LNCaP clone FGC (cell line): ENCODE measurements around the gene IQSEC3.
"Not testable (repeated sequence)": the region's sequence is repeated elsewhere in the genome, so short reads cannot be mapped to it uniquely, and the experiment has no call there.

ENCODE experiments used
- DNase-seq: peaks from one replicate; pipeline ENCODE4 v3.0.0-alpha.2; 2011; ENCODE audit warnings: low read depth
- H3K4me3 ChIP-seq: 2 replicates; pipeline ENCODE4 v1.5.1; 2011; ENCODE audit warnings: mild to moderate bottlenecking, low read depth, low read length, control low read depth
- TF ChIP-seq, protein P1 (sequence below): IDR thresholded peaks from 2 replicates; pipeline ENCODE4 v1.5.1; 2012; ENCODE audit warnings: mild to moderate bottlenecking; ENCODE audit not compliant: control insufficient read depth, insufficient read depth; ENCODE audit errors: extremely low read depth

Gene IQSEC3

DNA sequence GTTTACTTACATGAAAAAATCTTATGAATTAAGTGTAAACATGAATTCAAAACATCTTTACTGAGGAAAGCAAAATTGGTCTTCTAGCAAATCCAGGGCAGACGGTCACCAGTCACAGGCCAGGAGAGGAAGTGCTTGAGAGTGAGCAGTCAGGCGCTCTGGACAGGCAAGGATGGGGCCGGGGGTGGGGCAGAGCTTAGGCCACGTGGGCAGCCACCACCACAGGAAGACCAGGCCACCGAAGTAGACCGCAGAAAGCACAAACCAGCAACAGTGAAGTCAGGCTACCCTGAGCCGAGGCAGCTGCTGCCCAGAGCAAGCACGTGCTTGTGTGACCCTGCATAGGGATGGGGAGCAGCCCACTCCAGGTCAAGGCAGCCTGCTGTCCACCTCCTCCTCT is 113.9 kb downstream of the IQSEC3 start:
- no peak for DNase-seq
- TF ChIP-seq, protein P1, sequence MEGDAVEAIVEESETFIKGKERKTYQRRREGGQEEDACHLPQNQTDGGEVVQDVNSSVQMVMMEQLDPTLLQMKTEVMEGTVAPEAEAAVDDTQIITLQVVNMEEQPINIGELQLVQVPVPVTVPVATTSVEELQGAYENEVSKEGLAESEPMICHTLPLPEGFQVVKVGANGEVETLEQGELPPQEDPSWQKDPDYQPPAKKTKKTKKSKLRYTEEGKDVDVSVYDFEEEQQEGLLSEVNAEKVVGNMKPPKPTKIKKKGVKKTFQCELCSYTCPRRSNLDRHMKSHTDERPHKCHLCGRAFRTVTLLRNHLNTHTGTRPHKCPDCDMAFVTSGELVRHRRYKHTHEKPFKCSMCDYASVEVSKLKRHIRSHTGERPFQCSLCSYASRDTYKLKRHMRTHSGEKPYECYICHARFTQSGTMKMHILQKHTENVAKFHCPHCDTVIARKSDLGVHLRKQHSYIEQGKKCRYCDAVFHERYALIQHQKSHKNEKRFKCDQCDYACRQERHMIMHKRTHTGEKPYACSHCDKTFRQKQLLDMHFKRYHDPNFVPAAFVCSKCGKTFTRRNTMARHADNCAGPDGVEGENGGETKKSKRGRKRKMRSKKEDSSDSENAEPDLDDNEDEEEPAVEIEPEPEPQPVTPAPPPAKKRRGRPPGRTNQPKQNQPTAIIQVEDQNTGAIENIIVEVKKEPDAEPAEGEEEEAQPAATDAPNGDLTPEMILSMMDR = no peak
- H3K4me3 ChIP-seq = no peak overlapping the region

DNA sequence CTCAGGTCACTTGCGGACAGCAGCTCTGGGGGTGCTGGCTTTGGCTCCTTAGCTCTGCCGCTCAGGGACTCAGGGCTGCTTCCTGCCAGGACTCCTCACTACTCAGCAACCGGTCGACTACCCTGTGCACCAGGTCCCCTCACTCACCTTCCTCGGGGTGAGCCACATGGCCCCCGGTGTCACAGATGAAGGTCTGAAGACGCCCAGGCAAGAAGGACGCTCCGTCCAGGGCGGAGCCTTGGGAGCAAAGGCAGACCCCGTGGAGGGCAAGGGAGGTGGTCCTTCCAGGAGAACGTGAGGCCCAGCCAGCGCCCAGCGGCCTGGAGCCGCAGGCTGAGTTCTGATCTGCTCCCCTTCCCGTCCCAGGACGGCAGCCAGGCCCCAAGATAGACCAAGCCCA is 115.4 kb downstream of the IQSEC3 start:
- no peak for DNase-seq
- H3K4me3 ChIP-seq = no peak overlapping the region
- TF ChIP-seq, protein P1 = no peak

DNA sequence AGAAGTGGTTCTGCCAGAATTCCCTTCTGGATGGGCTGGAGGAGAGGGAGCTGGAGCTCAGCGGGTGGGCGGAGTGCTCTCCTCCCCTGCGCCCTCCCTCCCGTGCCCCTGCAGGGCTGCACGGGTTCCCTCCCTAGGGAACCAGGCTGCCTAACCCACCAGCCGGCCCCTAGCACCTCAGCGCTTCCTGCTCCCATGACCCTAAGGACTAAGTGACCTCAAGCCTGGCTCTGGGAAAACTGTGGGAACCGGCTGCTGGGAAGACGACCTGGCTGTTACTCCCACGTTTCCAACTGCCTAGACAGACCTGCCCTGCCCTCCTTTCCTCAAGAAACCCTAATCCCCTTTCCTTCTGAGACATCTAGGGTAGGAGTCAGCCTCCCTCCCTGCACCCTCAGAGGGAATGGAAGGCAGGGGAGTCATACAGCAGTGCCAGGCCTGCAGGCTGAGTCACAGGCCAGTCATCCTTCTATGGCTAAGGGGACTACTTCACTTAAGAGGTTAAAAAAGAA is 115.9 kb downstream of the IQSEC3 start:
- TF ChIP-seq, protein P1 = no peak
- DNase-seq = no peak
- H3K4me3 ChIP-seq = no peak overlapping the region

DNA sequence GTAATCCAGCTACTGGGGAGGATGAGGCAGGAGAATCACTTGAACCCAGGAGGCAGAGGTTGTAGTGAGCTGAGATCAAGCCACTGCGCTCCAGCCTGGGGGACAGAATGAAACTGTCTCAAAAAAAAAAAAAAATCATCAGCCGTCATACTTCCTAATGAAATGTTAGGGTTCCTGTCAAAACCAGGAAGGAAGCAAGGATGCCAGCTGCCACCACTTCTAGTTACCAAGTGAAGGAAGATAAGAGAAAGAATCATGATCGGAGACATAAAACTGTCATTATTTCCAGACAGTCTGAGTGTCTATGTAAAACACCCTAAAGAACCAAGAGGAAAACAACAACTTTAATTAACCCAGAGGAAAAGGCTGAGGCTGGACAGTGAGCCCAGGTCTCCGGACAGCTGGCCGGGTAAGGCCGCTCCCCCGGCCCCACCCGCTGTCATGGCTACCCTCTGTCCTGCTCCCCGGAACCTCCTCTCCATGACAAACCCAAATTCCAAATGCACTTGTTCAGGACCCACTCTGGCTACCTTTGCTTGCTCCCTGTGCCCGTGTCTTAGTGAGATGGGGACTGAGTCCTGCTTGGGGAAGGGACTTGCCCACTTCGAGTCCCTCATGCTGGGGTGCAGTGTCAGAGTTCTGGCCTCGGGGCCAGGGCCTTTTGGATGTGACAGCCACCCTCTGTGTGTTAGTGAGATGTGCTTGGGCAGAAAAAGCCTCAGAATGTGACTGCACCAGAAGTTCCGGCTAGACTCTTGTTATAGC is 118.4 kb downstream of the IQSEC3 start:
- DNase-seq = no peak
- H3K4me3 ChIP-seq = no peak overlapping the region
- TF ChIP-seq, protein P1 = no peak

DNA sequence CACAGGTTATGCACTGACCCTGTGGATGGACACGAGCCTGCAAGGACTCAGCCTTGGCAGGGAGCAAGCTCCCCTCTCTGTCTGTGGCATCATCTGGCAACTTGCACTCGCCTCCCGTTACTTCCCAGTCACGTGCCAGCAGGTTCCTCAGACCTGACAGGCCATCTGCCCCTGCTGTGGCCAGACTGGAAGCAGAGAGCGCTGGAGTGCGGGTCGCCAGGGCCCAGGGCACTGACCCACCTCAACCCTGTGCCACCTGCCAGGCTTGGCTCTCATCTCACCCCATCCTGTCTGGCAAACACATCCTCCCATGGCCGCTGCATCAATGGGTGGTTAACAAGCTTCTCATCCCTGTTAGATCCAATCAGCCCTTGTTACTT is 119.0 kb downstream of the IQSEC3 start:
- no peak overlapping the region for H3K4me3 ChIP-seq
- TF ChIP-seq, protein P1 = no peak
- DNase-seq = no peak

DNA sequence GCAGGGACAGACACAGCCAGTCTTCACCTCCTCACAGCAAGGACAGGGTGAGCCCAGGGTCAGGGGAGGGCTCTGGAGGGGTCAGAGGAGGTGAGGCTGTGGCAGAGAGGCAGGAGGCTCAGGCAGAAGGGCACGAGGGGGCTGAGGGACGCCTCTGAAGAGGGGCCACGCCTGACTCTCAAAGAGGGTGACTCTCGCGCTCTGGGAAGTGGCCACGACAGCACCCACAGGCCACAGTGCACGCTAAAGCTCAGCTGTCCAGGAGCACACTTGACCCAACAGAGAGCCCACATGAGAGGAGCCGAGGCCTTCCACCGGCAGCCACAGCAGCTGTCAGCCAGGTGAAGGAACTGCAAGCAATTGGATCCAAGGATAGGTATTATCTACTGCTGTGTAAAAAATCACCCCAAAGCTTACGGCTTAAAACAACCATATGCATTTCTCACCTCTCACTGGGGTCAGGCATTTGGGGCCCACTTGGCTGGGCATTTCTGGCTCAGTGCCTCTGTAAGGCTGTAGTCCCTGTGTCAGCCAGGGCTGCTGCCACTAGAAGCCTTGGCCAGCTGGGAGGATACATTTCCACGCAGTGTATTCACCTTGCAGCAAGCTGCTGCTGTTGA is 119.5 kb downstream of the IQSEC3 start:
- TF ChIP-seq, protein P1 = no peak
- H3K4me3 ChIP-seq = no peak overlapping the region
- DNase-seq = no peak

DNA sequence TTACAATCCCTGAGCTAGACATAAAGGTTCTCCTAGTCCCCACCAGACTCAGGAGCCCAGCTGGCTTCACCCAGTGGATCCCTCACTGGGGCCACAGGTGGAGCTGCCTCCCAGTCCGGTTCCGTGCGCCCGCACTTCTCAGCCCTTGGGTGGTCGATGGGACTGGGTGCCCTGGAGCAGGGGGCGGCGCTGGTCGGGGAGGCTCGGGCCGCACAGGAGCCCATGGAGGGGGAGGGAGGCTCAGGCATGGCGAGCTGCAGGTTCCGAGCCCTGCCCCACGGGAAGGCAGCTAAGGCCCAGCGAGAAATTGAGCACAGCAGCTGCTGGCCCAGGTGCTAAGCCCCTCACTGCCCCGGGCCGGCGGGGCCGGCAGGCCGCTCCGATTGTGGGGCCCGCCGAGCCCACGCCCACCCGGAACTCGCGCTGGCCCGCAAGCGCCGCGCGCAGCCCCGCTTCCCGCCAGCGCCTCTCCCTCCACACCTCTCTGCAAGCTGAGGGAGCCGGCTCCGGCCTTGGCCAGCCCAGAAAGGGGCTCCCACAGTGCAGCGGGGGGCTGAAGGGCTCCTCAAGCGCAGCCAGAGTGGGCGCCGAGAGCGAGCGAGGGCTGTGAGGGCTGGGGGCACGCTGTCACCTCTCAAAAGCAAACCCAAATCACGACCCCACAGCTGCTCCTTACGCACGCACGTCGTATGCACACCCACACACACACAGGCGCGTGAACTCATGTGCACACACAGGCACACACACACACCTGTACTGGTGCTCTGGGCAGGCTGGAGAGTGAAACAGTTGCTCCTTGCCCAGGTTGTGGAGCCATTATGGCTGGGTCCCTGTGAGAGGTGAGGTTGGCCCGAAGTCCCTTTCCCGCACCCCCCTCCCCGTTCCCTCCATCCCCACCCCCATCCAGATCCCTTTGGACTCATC is 121.7 kb downstream of the IQSEC3 start:
- peak overlapping the region; percentile 38 for H3K4me3 ChIP-seq
- DNase-seq = not testable (repeated sequence)
